OCI-LY7 (cell line): ENCODE results near the gene NCAPH2. TPM values are rescaled to one million over a fixed set of nuclear protein-coding genes. Genes with fewer than 3 reads are reported as not detected.
A peak's percentile ranks its signal among the peaks of the same experiment; 100 is the strongest.

Experiments used
- BruUV-seq: library from RNA; stranded (reverse); fragments of 400-500 nt; replicated peaks from 2 replicates; lab custom pipeline; 2021; lab: Mats Ljungman, UMichigan
- CTCF ChIA-PET: fragments of 300-600 bp; sonication (Branson Sonifier 250); formaldehyde crosslinking; loops from one replicate; lab custom pipeline; 2022; ENCODE audit warnings: antibody characterized with exemption; ENCODE audit not compliant: unreplicated experiment; lab: Charles Lee
- POLR2A ChIA-PET: fragments of 300-600 bp; sonication (Branson Sonifier 250); formaldehyde crosslinking; loops from one replicate; lab custom pipeline; 2022; ENCODE audit warnings: antibody characterized with exemption; lab: Charles Lee
- DNase-seq: peaks from one replicate; pipeline ENCODE4 v3.0.0-alpha.2; 2015; ENCODE audit warnings: low spot score
- H2AFZ ChIP-seq: fragments of 200-600 bp; sonication (generic), shearing (Covaris generic); 2 replicates; pipeline ENCODE4 v1.6.1; 2014; ENCODE audit warnings: mild to moderate bottlenecking, antibody characterized with exemption, low read length, moderate library complexity
- H3K27ac ChIP-seq: fragments of 200-600 bp; sonication (generic); 2 replicates; pipeline ENCODE4 v1.5.1; 2014; ENCODE audit warnings: mixed run types, low read depth, mild to moderate bottlenecking, moderate library complexity, low read length, inconsistent platforms; ENCODE audit not compliant: poor library complexity, severe bottlenecking
- H3K36me3 ChIP-seq: fragments of 200-600 bp; sonication (generic); 2 replicates; pipeline ENCODE4 v1.6.1; 2014; ENCODE audit warnings: mild to moderate bottlenecking, antibody characterized with exemption, low read length, moderate library complexity, mixed read lengths; ENCODE audit not compliant: insufficient read depth
- H3K4me1 ChIP-seq: fragments of 200-600 bp; sonication (generic); 2 replicates; pipeline ENCODE4 v1.5.1; 2014; ENCODE audit warnings: mild to moderate bottlenecking, low read length; ENCODE audit not compliant: insufficient read depth, poor library complexity, severe bottlenecking
- H3K4me2 ChIP-seq: fragments of 200-600 bp; sonication (generic); 2 replicates; pipeline ENCODE4 v1.6.1; 2014; ENCODE audit warnings: mild to moderate bottlenecking, low read length
- H3K4me3 ChIP-seq: fragments of 200-600 bp; sonication (generic); 2 replicates; pipeline ENCODE4 v1.5.1; 2014; ENCODE audit warnings: mild to moderate bottlenecking, low read depth, low read length; ENCODE audit not compliant: poor library complexity, severe bottlenecking
- H3K79me2 ChIP-seq: fragments of 200-600 bp; sonication (generic); 2 replicates; pipeline ENCODE4 v1.6.1; 2016; ENCODE audit warnings: low read depth, mild to moderate bottlenecking, low read length, moderate library complexity, mixed read lengths; ENCODE audit not compliant: insufficient read depth
- H3K9me2 ChIP-seq: fragments of 200-600 bp; sonication (generic); 2 replicates; pipeline ENCODE4 v1.6.1; 2016; ENCODE audit warnings: mild to moderate bottlenecking, low read length, mixed read lengths; ENCODE audit not compliant: insufficient read depth
- H3K9me3 ChIP-seq: fragments of 200-600 bp; sonication (generic); 2 replicates; pipeline ENCODE4 v1.6.1; 2014; ENCODE audit warnings: mild to moderate bottlenecking, mixed run types, low read length, mixed read lengths
- H4K20me1 ChIP-seq: fragments of 200-600 bp; sonication (generic); 2 replicates; pipeline ENCODE4 v1.6.1; 2014; ENCODE audit warnings: mild to moderate bottlenecking, antibody characterized with exemption, low read length, moderate library complexity, mixed read lengths; ENCODE audit not compliant: insufficient read depth
- CTCF ChIP-seq: fragments of 200-600 bp; sonication (generic); conservative IDR thresholded peaks from 2 replicates; pipeline ENCODE4 v1.5.1; 2014; ENCODE audit warnings: mild to moderate bottlenecking, antibody characterized with exemption, low read length, moderate library complexity, mixed read lengths
- EZH2phosphoT487 ChIP-seq: fragments of 200-600 bp; sonication (generic); IDR thresholded peaks from 2 replicates; pipeline ENCODE4 v1.6.1; 2018; ENCODE audit warnings: low read depth, borderline replicate concordance, mild to moderate bottlenecking, mixed run types, antibody characterized with exemption, low read length, moderate library complexity, mixed read lengths
- intact Hi-C: fragments of 100-400 bp; cut with micrococcal nuclease; formaldehyde crosslinking; loops from one replicate; pipeline ENCODE4 v1.10.0; 2022; ENCODE audit not compliant: unreplicated experiment
- total RNA-seq, 2 experiments: library from RNA; depleted of rRNA in 1 of 2; stranded (reverse); fragments of >200 nt in 1 of 2; shearing (Covaris generic) in 1 of 2; gene quantifications; 2 replicates each; pipeline ENCODE4 v1.2.3, GENCODE V29; 2014 to 2022

NCAPH2 gene
- total RNA-seq, 2 experiments from 2014 or later = 126 to 129 TPM

GRCh38 chr22:50530877-50531545 is 23.0 kb downstream of the NCAPH2 start:
- peak; percentile 90 for DNase-seq
- no TSS peak for BruUV-seq
- ChIA-PET CTCF (no interaction called here), POLR2A (interaction anchor here (0.5 kb wide), 1 partner anchor 15 kb away, joined by 3 read pairs; the partner anchor contains the start of gene KLHDC7B)
- Histone ChIP-seq H3K36me3 (no peaks in the 10 kb centered on the region), H2AFZ (peak overlapping the region; percentile 7; the same call in 1 of the 2 replicates), H4K20me1 (no peaks in the 10 kb centered on the region), H3K4me3 (peak overlapping the region; percentile 71), H3K4me2 (peak overlapping the region; percentile 92), H3K9me3 (no peaks in the 10 kb centered on the region), H3K27ac (peak overlapping the region; percentile 53), H3K4me1 (peaks cover 68% of the 10 kb centered on the region), H3K9me2 (no peaks in the 10 kb centered on the region), H3K79me2 (no peaks in the 10 kb centered on the region)
- intact Hi-C loops = loop anchor here (2.0 kb wide), 1 partner anchor 52 kb away; the partner anchor contains the start of gene CHKB
- TF ChIP-seq EZH2phosphoT487 (no peak), CTCF (no peak)

- no peaks in the 10 kb centered on the region for H3K79me2 ChIP-seq
- TF ChIP-seq CTCF (no peak), EZH2phosphoT487 (no peak)
- peak overlapping the region; percentile 53 for H3K27ac ChIP-seq
- peak overlapping the region; percentile 5; the same call in 1 of the 2 replicates for H2AFZ ChIP-seq
- no peaks in the 10 kb centered on the region for H3K9me3 ChIP-seq
- no peaks in the 10 kb centered on the region for H4K20me1 ChIP-seq
- intact Hi-C loops = loop anchor here (2.0 kb wide), 1 partner anchor 51 kb away; the partner anchor contains the start of gene CHKB
- H3K9me2 ChIP-seq = no peaks in the 10 kb centered on the region
- H3K4me3 ChIP-seq = peak overlapping the region; percentile 71
- H3K4me1 ChIP-seq = peaks cover 73% of the 10 kb centered on the region
- H3K36me3 ChIP-seq = no peaks in the 10 kb centered on the region
- peak; percentile 72 for DNase-seq
- ChIA-PET CTCF (no interaction called here), POLR2A (interaction anchor here (0.5 kb wide), 1 partner anchor 14 kb away, joined by 3 read pairs; the partner anchor contains the start of gene KLHDC7B)
- peak overlapping the region; percentile 92 for H3K4me2 ChIP-seq
- no TSS peak for BruUV-seq
Measured at GRCh38 chr22:50531546-50531961, 23.5 kb downstream of the NCAPH2 start.
